Activated CD4-positive, CD25-positive, alpha-beta regulatory T cell treated with anti-CD3 and anti-CD28 coated beads, Interleukin-2, amount 50 U/mL, for 72 hours (primary cell): ENCODE results near the gene SSUH2.
"Not testable (repeated sequence)": the region's sequence is repeated elsewhere in the genome, so short reads cannot be mapped to it uniquely, and the experiment has no call there.

ENCODE experiments used
- DNase-seq: peaks from one replicate; pipeline ENCODE4 v3.0.0; 2021

The SSUH2 gene, protein sequence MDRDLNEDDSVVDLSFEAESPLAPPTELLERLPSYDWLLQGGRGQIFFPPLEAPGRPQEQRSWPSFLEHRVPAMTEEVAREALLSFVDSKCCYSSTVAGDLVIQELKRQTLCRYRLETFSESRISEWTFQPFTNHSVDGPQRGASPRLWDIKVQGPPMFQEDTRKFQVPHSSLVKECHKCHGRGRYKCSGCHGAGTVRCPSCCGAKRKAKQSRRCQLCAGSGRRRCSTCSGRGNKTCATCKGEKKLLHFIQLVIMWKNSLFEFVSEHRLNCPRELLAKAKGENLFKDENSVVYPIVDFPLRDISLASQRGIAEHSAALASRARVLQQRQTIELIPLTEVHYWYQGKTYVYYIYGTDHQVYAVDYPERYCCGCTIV

GRCh38 chr3:8644748-8645390 is at the start of gene SSUH2:
SSUH2 (minus strand) TSS chr3:8644798; CDS start chr3:8644758, 40 bp downstream.
- DNase-seq = no peak

DNA sequence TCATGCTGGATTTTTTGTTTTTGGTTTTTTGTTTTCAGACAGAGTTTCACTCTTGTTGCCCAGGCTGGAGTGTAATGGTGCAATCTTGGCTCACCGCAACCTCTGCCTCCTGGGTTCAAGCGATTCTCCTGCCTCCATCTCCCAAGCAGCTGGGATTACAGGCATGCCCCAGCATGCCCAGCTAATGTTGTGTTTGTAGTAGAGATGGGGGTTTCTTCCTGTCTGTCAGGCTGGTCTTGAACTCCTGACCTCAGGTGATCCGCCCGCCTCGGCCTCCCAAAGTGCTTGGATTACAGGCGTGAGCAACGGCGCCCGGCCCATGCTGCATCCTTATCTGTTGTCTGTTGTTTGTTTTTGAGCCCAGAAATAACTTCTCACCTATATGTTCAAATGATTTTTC is 46.7 kb upstream of the SSUH2 start:
- not testable (repeated sequence) for DNase-seq

DNA sequence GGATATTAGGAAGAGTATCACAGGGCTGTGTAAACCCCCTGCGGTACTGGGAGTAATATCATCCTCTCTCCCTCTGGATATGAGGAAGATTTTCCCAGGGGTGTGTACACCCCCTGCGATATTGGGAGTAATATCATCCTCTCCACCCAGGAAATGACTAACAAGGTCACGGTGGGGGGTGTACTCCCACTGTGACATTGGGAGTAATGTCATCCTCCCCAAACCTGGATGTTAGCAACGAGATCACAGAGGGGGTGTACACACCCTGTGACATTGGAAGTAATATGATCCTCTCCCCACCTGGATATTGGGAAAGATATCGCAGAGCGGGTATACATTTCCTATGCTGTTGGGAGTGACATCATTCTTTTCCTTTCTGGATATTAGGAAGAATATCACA is 40.4 kb upstream of the SSUH2 start:
- DNase-seq = not testable (repeated sequence)

GRCh38 chr3:8682850-8683574 is 38.4 kb upstream of the SSUH2 start:
- DNase-seq = not testable (repeated sequence)

DNA sequence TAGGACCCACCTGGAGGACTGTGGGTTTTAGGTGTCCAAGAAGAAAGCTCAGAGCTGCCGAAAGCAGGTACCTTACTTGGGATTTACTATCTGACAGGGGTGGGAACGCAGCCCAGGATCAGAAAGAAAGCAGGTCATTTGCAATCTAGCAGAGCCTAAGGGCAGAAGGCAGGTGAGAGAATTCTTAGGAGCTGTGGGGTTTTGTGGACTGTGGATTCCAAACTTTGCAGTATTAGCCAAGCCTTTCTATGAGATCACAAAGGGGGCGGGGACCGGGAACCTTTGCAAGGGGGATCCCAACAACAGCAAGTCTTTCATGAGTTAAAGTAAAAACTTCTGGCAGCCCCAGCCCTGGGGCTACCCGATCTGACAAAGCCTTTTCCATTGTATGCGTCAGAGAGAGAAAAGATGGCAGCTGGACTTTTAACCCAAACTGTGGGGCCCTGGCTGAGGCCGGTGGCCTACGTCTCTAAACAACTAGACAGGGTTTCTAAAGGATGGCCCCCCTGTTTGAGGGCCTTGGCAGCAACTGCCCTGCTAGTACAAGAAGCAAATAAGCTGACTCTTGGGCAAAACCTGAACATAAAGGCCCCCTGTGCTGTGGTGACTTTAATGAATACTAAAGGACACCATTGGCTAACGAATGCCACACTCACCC is 37.4 kb upstream of the SSUH2 start:
- DNase-seq = not testable (repeated sequence)

- no peak for DNase-seq
These were observed 36.8 kb upstream of the SSUH2 start for GRCh38 chr3:8681349-8681748.

GRCh38 chr3:8679817-8680553 is 35.4 kb upstream of the SSUH2 start:
- not testable (repeated sequence) for DNase-seq

DNA sequence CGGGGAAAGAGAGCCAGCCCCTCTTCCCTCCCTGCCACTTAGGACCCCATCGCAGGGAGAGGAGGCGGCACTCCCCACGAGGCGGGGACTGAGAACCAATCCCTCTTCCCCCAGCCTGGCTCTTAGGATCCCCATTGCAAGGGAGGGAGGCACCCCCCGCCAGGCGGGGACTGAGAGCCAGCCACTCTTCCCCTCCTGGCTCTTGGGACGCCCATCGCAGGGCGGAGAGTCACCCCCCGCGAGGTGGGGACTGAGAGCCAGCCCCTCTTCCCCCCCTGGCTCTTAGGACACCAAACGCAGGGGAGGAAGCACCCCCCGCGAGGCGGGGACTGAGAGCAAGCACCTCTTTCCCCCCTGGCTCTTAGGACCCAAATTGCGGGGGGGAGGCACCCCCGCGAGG is 34.2 kb upstream of the SSUH2 start:
- no peak for DNase-seq

DNA sequence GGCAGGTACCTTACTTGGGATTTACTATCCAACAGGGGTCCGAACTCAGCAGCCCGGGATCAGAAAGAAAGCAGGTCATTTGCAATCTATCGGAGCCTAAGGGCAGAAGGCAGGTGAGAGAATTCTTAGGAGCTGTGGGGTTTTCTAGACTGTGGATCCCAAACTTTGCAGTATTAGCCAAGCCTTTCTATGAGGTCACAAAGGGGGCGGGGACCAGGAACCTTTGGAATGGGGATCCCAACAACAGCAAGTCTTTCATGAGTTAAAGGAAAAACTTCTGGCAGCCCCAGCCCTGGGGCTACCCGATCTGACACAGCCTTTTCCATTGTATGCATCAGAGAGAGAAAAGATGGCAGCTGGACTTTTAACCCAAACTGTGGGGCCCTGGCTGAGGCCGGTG is 32.7 kb upstream of the SSUH2 start:
- DNase-seq = not testable (repeated sequence)

GRCh38 chr3:8675591-8675990 is 31.0 kb upstream of the SSUH2 start:
- not testable (repeated sequence) for DNase-seq

DNA sequence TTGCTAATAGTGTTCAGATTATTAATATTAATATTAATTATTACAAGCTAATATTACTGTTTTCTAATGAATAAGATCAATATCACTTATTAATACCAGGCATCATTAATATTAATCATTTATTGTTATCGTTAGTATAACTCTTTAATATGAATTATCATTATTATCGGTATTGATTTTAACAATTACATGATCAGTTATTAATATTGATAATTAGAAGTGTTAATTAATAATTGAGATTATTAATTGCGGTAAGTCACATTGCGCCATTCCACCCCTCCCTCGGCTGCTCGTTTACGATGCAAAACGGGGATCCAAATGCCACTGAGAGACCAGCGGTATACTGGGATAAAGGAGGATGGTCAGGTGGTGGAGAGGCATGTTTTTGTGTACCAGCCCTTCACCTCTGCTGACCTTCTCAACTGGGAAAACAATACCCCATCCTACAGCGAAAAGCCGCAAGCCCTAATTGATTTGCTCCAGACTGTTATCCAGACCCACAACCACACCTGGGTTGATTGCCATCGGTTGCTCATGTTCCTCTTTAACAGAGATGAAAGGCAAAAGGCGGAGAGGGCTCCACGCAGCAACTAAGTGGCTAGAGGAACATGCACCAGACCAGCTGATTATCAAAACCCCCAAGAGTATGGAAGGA is 28.6 kb upstream of the SSUH2 start:
- DNase-seq = no peak

DNA sequence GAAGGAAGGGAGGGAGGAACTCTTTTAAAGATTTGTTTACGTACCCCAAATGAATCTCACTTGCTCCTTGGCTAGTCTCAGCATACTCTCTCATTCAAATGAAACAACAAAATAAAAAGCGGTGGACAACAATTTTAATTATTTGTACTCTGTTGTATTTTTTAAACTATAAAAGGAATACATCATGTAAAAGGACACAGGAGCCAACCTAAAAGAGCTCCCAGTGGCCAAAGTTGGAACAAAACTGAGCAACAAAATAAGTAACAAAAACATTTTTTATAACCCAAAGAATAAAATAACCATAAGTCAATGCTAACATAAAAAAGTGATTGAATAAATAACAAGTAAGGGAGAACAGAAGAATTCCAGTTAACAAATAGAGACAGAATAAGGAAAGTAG is 24.4 kb upstream of the SSUH2 start:
- no peak for DNase-seq

DNA sequence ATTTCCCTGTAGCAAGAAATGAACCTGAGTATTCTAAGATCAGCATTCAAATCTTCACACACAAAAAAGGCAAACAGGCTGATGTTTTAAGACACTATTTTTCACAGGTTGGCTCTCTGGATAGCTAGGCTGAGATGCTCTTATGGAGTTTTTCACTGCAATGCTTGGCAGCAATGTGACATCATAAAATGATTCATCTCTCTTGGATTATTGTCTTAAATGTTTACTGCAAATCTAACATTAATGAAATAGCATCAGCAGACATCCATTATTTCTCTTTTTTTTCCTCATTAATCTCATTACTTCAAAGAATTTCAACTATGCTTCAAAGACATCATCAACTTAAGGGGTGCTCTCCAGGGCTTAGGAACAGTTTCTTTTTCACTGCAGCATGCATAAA is 23.6 kb upstream of the SSUH2 start:
- DNase-seq = no peak

DNA sequence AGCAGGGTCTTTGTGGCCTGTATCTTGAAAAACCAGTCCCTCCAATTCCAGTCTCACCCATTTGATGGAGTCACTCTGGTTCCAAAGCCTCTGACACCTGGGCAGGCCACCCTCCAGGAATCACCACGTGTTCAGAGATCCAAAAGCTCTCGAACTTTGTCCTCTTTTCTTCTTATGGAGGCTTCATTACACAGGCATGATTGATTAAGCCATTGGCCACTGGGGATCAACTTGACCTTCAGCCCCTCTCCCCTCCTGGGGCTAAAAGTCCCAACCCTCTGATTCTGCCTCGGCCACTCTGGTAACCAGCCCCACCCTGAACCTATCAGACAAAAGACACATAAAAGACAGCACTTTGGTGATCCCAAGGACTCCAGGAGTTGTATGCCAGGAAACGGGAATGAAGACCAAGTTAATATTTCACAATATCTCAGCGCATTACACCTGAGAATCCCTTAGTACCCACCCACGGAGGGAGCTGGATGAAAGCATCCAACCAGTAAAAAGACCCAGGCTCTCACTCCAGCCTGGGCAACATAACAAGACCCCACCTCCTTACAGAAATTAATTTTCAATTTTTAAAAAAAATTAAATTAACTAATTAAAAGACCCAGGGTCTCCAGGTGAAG is 23.0 kb upstream of the SSUH2 start:
- no peak for DNase-seq

DNA sequence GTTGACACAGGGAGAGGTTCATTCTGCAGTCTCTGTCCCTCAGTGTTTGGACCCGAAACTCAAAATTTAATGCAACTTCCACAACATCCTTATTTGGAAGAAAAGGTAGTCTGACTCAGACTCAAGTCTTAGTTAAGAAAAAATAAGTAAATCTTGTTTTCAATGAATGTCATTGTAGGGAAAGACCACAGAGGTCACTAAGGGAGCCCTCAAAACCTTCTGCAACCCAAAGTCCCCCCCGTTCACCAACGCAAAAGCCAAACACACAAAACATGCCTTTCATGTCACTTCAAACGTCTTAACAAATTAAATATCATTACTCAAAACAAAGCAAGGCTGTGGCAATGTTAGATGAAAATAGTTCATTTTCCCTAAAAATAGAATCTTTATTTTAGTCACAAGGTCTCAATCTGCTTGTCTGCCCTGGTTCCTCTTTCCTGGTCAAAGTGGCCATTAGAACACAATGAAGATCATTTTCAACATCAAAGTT is 20.9 kb upstream of the SSUH2 start:
- no peak for DNase-seq

- DNase-seq = peak; percentile 41
These were observed 18.8 kb upstream of the SSUH2 start for GRCh38 chr3:8663177-8664061.

DNA sequence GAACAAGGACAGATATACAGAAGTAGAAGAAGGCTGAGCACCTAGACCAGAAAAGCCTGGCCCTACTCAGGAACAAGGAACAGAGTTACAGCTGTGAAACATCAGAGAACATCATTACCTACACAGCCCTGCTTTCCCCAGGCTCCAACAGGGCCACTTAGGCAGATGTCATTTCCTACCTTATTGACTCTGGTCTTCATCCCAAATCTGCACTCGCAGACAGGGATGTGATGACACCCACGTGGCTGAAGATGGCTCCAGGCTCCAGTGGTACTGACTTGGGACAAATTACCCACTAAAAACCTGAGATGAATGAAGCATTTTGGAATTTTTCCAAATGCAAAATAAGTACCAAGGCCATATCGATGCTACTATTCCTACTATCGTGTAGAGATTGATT is 18.0 kb upstream of the SSUH2 start:
- no peak for DNase-seq

GRCh38 chr3:8660175-8661118 is 15.8 kb upstream of the SSUH2 start:
- DNase-seq = no peak

DNA sequence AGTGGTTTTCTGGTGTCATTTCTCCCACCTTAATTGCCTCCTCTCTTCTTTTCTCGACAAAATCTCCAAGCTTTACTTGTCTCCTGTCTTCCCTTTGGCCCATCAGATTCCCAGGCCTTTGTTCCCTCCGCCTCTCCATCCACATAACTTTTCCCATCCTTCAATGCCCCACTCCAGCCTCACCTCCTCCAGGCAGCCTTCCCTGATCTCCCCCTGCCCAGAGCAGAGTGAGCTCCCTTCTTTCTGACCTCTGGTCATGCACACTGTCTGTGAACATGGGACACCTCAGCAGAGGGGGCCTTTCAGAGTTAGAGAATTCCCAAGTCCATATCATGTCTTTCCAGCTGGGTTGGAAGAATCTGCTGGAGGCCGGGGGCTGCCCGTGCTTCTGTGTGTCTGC is 14.6 kb upstream of the SSUH2 start:
- DNase-seq = no peak
